Loucy (cell line): ENCODE results near the gene FOXRED1.

Experiments
- H2AFZ ChIP-seq: fragments of 200-600 bp; sonication (generic); 2 replicates; pipeline ENCODE4 v1.6.0; 2016; ENCODE audit warnings: antibody characterized with exemption, mild to moderate bottlenecking, low read length, moderate library complexity
- H3F3A ChIP-seq: fragments of 200-600 bp; 2 replicates; pipeline ENCODE4 v1.6.0; 2016; ENCODE audit warnings: antibody characterized with exemption, low read depth, mild to moderate bottlenecking
- H3K27me3 ChIP-seq: fragments of 200-600 bp; sonication (generic); 2 replicates; pipeline ENCODE4 v1.6.1; 2014; ENCODE audit warnings: low read length, mild to moderate bottlenecking; ENCODE audit not compliant: insufficient read depth, poor library complexity, severe bottlenecking
- H3K36me3 ChIP-seq: fragments of 200-600 bp; sonication (generic); 2 replicates; pipeline ENCODE4 v1.6.1; 2016; ENCODE audit warnings: low read length; ENCODE audit not compliant: insufficient read depth
- H3K4me1 ChIP-seq: fragments of 200-600 bp; sonication (generic); 2 replicates; pipeline ENCODE4 v1.5.1; 2014; ENCODE audit warnings: low read length, mild to moderate bottlenecking; ENCODE audit not compliant: insufficient read depth, poor library complexity, severe bottlenecking
- H3K4me2 ChIP-seq: fragments of 200-600 bp; sonication (generic); 2 replicates; pipeline ENCODE4 v1.6.0; 2014; ENCODE audit warnings: antibody characterized with exemption, low read length, low read depth, mild to moderate bottlenecking; ENCODE audit not compliant: poor library complexity, severe bottlenecking
- H3K4me3 ChIP-seq: fragments of 200-600 bp; sonication (generic); 2 replicates; pipeline ENCODE4 v1.5.1; 2014; ENCODE audit warnings: low read length, mild to moderate bottlenecking, mixed read lengths; ENCODE audit not compliant: poor library complexity, severe bottlenecking
- H3K79me2 ChIP-seq: fragments of 200-600 bp; sonication (generic); 2 replicates; pipeline ENCODE4 v1.6.1; 2014; ENCODE audit warnings: low read length; ENCODE audit not compliant: insufficient read depth
- H3K9ac ChIP-seq: fragments of 200-600 bp; sonication (generic); 2 replicates; pipeline ENCODE4 v1.6.0; 2014; ENCODE audit warnings: mild to moderate bottlenecking, low read depth, low read length, moderate library complexity; ENCODE audit not compliant: poor library complexity, severe bottlenecking
- H3K9me2 ChIP-seq: fragments of 200-600 bp; sonication (generic); replicated peaks from 2 replicates; pipeline ENCODE4 v1.6.1; 2016; ENCODE audit warnings: low read depth, low read length, mixed read lengths
- H3K9me3 ChIP-seq: fragments of 200-600 bp; sonication (generic); 2 replicates; pipeline ENCODE4 v1.6.1; 2014; ENCODE audit warnings: mild to moderate bottlenecking, antibody characterized with exemption, low read length, low read depth; ENCODE audit not compliant: insufficient read depth
- H4K20me1 ChIP-seq: fragments of 200-600 bp; sonication (generic); 2 replicates; pipeline ENCODE4 v1.6.0; 2014; ENCODE audit warnings: antibody characterized with exemption, low read length, mild to moderate bottlenecking; ENCODE audit not compliant: insufficient read depth, poor library complexity, severe bottlenecking
- EZH2phosphoT487 ChIP-seq: fragments of 200-600 bp; IDR thresholded peaks from 2 replicates; pipeline ENCODE4 v1.6.1; 2018; ENCODE audit warnings: antibody characterized with exemption, mild to moderate bottlenecking, moderate library complexity, borderline replicate concordance
- TF ChIP-seq, protein P1 (sequence below): fragments of 200-600 bp; sonication (generic); conservative IDR thresholded peaks from 2 replicates; pipeline ENCODE4 v1.5.1; 2014; ENCODE audit warnings: mild to moderate bottlenecking, antibody characterized with exemption, low read length

FOXRED1 gene

DNA sequence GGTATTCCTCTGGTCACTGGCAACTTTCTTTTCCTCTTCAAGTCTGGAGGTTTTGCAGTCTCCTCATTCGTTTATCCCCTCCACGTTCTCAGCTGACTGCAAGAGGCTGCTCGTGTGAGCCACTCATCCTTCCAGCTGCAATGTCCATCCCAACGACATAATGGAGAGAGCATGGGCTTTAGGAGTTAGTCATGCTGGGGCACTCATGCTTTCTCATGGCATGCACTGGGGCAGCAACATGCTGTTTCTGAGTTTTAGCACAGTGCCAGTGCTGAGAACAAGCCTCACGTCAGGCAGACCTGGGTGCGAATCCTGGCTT is 42.0 kb downstream of the FOXRED1 start:
- Histone ChIP-seq H3K4me1 (peaks cover 39% of the 10 kb centered on the region), H3K4me3 (peak overlapping the region; percentile 26), H3K36me3 (peaks cover 3% of the 10 kb centered on the region), H3K9ac (peak overlapping the region; percentile 28), H4K20me1 (no peaks in the 10 kb centered on the region), H2AFZ (no peak overlapping the region), H3K9me3 (no peaks in the 10 kb centered on the region), H3K79me2 (peaks cover 46% of the 10 kb centered on the region), H3K9me2 (no peaks in the 10 kb centered on the region), H3K27me3 (no peaks in the 10 kb centered on the region), H3F3A (no peaks in the 10 kb centered on the region), H3K4me2 (peak overlapping the region; percentile 33)
- TF ChIP-seq, protein P1, sequence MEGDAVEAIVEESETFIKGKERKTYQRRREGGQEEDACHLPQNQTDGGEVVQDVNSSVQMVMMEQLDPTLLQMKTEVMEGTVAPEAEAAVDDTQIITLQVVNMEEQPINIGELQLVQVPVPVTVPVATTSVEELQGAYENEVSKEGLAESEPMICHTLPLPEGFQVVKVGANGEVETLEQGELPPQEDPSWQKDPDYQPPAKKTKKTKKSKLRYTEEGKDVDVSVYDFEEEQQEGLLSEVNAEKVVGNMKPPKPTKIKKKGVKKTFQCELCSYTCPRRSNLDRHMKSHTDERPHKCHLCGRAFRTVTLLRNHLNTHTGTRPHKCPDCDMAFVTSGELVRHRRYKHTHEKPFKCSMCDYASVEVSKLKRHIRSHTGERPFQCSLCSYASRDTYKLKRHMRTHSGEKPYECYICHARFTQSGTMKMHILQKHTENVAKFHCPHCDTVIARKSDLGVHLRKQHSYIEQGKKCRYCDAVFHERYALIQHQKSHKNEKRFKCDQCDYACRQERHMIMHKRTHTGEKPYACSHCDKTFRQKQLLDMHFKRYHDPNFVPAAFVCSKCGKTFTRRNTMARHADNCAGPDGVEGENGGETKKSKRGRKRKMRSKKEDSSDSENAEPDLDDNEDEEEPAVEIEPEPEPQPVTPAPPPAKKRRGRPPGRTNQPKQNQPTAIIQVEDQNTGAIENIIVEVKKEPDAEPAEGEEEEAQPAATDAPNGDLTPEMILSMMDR: no peak
- TF ChIP-seq EZH2phosphoT487: no peak

DNA sequence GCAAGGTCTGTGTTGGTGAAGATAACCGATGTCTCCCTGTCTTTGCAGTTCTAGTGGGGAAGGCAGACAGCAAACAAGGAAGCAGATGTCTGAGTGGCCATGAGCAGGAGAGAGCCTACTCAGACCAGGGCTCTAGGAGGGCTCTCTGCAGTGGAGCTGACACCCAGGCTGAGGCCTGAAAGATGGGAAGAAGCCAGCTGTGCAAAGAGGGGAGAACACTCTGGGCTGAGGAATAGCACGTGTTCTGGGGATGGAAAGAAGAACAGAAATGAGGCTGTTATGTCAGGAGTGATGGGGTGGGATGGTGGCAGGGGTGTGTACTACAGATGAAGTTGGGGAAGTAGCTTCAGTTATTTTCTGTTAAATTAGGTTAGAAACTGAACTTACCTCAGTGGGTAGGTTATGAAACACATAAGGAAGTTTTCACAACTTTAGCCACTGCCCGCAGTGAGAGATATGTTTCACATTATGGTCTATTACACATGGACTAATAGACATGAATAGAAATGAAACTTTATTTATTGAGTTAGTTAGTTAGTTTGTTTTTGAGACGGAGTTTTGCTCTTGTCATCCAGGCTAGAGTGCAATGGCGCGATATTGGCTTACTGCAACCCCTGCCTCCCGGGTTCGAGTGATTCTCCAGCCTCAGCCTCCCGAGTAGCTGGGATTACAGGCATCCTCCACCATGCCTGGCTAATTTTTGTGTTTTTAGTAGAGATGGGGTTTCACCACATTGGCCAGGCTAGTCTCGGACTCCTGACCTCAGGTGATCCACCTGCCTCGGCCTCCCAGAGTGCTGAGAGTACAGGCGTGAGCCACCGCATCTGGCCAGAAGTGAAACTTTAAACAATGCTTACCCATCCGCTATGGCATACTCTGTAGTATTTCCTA is 42.7 kb downstream of the FOXRED1 start:
- Histone ChIP-seq H3K4me3 (no peak overlapping the region), H3K79me2 (peaks cover 46% of the 10 kb centered on the region; the same call in 1 of the 2 replicates), H3K36me3 (peaks cover 8% of the 10 kb centered on the region), H3K9ac (peak overlapping the region; percentile 28), H4K20me1 (no peaks in the 10 kb centered on the region), H3F3A (no peaks in the 10 kb centered on the region), H3K27me3 (no peaks in the 10 kb centered on the region), H3K4me2 (peak overlapping the region; percentile 10), H2AFZ (no peak overlapping the region), H3K4me1 (peaks cover 34% of the 10 kb centered on the region), H3K9me3 (no peaks in the 10 kb centered on the region), H3K9me2 (no peaks in the 10 kb centered on the region)
- TF ChIP-seq EZH2phosphoT487: no peak
- TF ChIP-seq, protein P1: no peak

- H4K20me1 ChIP-seq: no peaks in the 10 kb centered on the region
- no peak overlapping the region for H3K4me2 ChIP-seq
- peaks cover 8% of the 10 kb centered on the region for H3K36me3 ChIP-seq
- H3F3A ChIP-seq: peaks cover 9% of the 10 kb centered on the region; the same call in 1 of the 2 replicates
- H3K9me2 ChIP-seq: no peaks in the 10 kb centered on the region
- no peaks in the 10 kb centered on the region for H3K27me3 ChIP-seq
- no peaks in the 10 kb centered on the region for H3K9me3 ChIP-seq
- no peak for TF ChIP-seq EZH2phosphoT487
- TF ChIP-seq, protein P1: no peak
- no peak overlapping the region for H3K9ac ChIP-seq
- H3K4me3 ChIP-seq: no peak overlapping the region
- H3K4me1 ChIP-seq: peaks cover 39% of the 10 kb centered on the region
- H2AFZ ChIP-seq: no peak overlapping the region
- peaks cover 42% of the 10 kb centered on the region; the same call in 1 of the 2 replicates for H3K79me2 ChIP-seq
Measured at GRCh38 chr11:126312961-126313360, 44.0 kb downstream of the FOXRED1 start.
